GM21367 (cell line): ENCODE data around the gene SLC51A.
"Not testable (repeated sequence)": the region's sequence is repeated elsewhere in the genome, so short reads cannot be mapped to it uniquely, and the experiment has no call there.

ENCODE experiments used
- ATAC-seq: cut with Tn5 transposase; IDR thresholded peaks from one replicate; pipeline ENCODE4 v1.9.1; 2021; ENCODE audit not compliant: unreplicated experiment

Gene SLC51A

DNA sequence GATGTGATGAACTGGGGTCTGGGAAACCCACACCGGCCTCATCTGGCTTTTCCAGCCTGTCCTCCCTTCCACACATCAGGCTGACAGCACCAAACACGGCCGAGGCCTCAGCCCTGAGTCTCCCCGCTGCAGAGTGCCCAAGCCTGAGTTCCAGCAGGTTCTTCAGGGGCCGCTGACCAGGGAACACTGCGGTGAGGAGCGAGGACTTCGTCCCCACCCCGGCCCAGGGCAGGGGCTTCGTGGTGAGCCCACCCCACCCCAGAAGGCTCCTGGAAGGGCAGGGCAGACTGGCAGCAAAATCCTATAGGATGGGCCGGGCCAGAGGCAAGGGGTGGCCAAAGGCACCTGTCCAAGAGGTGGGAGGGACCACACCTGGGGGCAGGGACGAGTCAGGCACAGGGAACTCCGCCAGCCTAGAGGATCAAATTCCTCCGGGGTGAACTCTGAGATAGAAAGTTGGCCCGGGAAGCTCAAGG, at the start of gene SLC51A:
SLC51A (plus strand) TSS at position 446 of the 476 bp plus-strand sequence. CDS start 179 bp downstream, outside the sequence.
- ATAC-seq, result no peak

DNA sequence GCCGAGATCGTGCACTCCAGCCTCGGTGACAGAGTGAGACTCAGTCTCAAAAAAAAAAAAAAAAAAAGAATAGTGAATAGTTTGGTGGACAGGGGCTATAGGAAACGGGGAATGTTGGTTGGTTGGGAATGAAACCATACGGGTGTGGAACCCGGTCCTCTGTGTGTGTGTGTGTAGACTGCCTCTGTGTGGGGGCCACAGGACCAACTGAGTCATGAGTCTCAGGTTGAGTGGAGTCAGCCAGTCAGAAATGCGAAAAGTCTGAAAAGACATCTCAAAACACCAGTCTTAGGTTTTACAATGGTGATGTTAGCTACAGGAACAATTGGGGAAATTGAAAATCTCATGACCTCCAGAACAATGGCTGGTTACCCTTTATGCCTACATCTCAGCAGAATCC, 49.6 kb upstream of the SLC51A start:
- no peak for ATAC-seq

DNA sequence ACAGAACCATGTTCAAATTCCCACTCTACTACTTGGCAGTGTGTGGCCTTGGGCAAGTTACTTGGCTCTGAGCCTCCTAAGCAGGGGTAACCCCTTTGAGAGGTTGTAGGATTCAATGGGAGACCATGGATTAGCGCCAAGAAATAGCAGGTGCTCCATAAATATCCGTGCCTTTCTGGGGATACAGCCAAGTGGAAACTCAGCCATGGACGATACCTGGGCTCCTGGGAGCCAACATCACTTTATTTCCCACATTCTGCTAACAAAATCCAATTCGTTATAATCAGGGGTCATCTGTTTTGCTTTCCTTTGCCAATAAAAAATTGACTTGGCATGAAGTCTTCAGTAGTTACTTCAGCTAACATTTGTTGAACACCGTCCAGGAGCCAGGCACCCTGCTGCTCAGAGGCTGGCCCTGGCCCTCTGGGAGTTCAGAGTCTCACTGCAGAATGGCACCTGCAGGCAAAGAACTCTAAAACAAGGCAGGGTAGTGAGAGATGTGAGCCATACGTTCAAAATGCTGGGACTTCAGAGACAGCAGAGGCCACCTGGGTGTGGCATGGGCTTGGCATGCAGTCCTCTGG, 47.4 kb upstream of the SLC51A start:
- no peak for ATAC-seq

DNA sequence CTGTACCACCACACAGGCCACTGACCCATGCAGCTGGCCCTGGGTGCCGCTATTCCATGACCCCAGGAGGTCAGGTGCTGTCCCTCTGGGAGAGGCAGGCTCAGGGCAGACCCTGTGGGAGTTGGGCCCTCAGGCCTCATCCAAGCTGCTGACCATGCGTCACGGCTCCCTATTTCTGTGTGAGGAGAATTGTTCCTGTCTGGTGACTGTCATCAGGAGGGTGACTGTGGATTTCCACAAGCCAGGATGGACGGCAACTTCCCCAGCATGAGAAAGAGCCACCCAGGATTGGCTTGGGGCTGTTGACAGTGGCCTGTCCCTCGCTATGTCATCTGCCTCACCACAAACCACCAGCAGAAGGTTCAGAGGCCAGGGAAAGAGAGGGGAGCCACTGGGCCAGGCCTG, 46.5 kb upstream of the SLC51A start:
- no peak for ATAC-seq

DNA sequence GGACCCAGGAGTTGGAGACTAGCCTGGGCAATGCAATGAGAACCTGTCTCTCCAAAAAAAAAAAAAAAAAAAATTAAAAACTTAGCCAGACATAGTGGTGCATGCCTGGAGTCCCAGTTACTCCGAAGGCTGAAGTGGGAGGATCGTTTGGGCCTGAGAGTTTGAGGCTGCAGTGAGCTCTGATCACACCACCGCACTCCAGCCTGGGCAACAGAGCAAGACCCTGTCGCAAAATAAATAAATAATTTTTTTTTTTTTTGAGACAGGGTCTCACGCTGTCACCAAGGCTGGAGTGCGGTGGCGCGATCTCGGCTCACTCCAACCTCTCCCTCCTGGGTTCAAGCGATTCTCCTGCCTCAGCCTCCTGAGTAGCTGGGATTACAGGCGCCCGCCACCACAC, 46.0 kb upstream of the SLC51A start:
- ATAC-seq, result not testable (repeated sequence)

DNA sequence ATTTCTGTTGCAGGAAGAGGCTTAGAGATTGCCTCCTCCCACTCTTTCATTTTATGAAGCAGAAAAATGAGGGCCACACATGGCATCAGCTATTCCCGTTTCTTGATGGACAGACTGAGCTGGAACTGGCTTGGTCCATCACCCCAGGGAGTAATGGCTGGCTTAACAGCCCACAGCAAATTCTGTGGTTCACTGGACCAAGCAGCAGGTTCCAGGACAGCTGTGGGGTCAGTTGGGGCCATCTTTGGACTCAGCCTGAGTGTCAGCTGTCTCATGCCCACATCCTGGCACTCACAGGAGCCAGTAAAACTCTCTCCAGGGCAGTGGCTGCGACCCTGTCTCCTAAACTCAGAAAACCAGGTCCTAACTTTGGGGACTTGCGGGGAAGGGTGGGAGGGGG, 41.7 kb upstream of the SLC51A start:
- no peak for ATAC-seq

DNA sequence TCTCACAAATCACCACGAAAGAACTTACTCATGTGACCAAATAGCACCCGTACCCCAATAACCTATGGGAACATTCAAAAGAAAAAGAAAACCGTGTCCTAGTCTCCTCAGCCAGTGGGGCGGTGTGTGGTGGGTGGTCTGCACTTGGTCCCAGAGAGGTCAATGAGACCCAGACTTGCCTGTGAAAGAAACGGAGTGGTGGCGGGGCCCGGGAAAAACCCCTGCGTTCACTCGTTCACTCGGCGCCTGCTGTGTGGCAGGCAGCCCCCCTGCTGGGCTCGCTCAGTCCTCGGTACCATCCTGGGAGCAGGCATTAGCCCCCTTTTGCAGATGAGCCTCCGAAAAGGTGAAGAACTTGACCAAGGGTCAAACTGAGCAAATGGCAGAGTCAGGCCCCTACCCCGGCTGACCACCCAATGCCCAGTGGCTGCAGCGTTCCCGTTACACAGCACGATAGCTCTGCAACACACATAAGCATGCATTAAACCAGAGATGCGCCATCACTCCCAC, 41.2 kb upstream of the SLC51A start:
- ATAC-seq, result no peak

DNA sequence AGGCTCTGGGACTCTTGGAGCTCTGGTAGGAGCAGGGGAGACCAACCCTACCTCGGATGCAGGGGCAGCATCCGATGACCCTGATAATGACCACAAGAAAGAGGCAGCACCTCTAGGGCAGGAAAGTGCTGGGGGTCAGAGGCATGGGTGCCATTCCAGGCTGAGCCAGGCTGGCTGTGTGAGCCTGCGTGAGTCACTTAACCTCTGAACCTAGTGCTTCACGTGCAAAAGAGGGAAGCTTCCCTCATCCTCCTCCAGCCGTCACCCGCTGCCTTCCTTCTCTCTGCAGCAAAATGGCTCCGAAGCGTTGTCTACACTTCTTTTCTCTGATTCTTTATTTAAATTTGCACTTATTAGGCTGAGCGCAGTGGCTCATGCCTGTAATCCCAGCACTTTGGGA, 40.6 kb upstream of the SLC51A start:
- ATAC-seq, result no peak

DNA sequence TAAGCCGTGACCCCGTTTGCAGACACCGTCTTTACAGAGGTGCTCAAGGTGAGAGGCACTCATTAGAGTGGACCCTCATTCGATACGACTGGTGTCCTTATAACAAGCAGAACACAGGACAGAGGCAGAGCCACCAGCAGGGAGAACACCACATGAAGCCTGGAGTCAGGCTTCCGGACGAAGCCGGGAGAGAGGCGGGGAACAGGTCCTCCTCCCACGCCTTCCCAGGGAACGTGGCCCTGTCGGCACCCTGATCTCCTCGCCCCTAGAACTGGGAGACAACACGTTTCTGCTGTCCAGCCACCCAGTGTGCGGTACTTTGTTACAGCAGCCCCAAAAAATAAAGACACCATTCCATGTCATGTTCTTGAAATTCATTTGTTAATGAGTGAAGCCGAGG, 38.8 kb upstream of the SLC51A start:
- ATAC-seq, result no peak

DNA sequence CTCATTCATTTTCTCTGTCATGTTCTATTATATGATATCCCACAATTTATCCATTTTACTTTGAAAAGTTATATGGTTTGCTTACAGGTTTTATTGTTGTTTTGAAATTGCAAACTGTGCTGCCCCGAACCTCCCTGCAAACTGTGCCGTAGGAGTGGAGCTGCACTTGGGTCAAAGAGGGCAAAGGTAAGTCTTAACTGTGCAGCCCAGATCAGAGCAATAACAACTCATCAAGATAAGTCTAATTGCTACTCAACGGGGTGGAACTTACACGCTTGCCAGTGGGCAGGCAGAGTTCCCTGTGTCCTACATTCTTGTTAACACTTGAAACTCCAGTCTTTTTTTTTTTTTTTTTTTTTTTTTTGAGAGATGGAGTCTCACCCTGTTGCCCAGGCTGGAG, 38.4 kb upstream of the SLC51A start:
- no peak for ATAC-seq

DNA sequence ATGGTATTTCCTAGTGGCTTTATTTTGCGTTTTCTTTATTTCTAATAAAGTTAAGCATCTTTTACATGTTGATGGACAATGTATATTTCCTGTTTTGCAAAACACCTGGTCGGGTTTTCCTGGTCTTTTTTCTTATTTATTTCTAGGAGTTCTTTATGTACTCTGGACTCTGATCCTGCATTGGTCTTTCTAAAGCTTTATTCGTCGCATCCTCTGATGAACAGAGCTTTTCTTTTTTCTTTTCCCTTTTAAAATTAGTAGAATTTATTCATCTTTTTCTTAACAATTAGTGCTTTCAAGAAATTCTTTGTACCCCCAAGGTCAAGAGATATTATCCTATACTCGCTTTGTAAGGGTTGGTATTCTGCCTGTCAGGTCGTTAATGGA, 37.3 kb upstream of the SLC51A start:
- ATAC-seq, result no peak

DNA sequence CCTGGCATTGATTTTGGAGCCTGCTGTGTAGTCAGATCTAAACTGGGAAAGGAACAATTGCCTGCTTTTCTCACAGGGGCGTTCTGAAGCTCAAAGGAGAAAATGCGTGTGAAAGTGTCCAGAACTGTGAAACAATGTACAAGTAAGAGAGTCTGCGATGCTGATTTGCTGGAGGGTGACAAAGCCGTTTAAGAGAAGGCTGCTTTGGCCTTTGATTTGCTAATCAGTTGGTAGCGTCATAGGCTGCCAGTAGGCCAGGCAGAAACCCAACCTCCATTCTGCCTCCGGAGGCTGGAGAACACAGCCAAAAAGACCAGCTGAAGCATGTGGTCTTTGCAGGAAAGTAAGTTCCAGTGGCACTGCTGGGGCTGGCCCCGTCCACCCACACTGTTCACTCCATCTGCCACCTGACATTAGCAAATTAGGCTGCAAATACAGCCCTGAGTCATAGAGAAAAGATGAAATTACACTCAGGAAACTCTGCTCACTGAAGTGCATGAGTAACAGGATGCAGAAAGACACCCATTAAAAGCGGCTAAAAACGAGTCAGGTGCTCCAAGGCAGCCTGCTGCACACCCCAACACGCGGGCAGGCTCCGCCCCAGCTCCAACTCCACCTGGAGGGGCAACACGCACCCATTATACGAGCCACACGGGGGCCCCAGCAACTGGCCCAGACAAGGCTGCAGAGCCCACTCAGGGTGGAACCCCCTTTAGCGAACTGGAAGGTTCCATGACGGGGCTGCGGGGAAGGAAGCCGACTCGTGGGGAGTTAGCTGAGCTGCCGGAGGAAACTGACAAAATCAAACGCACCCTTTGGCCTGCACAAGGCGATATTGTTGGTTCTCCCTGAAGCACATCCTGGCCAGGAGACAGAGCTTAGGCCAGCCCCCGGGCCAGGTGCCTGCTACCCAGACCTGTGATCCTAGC, 36.7 kb upstream of the SLC51A start:
- ATAC-seq, result peak; percentile 62

DNA sequence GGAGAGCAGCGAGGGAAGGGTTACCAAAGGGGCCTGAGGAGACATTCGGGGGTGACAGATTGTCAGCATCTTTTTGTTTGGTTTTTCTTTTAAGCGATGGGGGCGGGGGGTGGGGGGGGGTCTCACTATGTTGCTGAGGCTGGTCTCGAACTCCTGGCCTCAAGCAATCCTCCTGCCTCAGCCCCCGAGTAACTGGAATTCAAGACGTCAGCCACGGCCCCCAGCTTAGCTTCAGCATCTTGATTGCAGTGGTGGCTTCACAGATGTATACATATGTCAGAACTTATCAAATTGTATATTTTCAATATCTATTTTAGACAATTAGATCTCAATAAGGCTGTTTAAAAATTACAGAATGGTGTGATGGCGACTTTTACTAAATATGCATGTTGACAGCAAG, 36.0 kb upstream of the SLC51A start:
- no peak for ATAC-seq

DNA sequence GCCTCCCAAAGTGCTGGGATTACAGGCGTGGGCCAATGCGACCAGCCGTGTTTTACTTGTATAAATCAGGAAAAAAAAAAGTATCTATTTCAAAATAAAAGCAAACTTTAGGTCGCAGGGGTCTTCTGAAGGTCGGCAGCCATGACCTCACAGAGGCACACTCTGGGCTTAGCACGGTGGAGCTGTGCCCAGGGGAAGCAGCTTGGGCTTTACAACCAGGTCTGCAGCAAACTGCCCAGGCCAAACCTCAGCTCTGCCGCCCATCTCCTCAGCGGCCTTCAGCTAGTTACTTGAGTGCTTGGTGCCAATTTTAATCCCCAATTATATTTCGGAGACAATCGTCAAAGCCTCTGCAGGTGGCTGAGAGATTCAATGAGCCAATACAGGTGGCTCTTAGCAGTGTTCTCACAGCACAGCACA, 35.2 kb upstream of the SLC51A start:
- no peak for ATAC-seq

DNA sequence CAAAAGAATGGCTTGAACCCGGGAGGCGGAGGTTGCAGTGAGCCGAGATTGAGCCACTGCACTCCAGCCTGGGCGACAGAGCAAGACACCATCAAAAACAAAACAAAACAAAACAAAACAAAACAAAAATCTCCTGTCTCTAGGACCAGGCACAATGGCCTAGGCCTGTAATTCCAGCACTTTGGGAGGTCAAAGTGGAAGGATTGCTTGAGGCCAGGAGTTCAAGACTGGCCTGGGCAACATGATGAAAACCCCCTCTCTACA, 32.2 kb upstream of the SLC51A start:
- ATAC-seq, result not testable (repeated sequence)

DNA sequence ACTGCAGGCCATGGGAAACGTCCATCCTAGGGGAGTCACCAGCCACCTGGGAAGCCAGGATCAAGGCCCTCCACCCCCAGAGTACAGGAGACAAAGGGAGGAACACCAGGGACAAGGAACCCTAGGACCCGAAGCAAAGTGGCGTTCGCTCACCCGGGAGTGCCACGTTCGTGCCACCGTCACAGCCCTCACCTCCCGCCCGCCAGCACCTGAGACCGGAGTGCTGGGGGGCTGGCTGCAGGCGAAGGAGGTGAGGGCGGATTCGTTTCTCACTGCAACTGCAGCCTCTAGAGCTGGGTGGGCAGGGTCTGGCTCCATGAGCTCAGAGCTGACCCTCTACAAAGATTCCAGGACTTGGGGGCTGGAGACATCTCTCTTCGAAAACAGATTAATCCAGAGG, 31.5 kb upstream of the SLC51A start:
- ATAC-seq, result no peak

DNA sequence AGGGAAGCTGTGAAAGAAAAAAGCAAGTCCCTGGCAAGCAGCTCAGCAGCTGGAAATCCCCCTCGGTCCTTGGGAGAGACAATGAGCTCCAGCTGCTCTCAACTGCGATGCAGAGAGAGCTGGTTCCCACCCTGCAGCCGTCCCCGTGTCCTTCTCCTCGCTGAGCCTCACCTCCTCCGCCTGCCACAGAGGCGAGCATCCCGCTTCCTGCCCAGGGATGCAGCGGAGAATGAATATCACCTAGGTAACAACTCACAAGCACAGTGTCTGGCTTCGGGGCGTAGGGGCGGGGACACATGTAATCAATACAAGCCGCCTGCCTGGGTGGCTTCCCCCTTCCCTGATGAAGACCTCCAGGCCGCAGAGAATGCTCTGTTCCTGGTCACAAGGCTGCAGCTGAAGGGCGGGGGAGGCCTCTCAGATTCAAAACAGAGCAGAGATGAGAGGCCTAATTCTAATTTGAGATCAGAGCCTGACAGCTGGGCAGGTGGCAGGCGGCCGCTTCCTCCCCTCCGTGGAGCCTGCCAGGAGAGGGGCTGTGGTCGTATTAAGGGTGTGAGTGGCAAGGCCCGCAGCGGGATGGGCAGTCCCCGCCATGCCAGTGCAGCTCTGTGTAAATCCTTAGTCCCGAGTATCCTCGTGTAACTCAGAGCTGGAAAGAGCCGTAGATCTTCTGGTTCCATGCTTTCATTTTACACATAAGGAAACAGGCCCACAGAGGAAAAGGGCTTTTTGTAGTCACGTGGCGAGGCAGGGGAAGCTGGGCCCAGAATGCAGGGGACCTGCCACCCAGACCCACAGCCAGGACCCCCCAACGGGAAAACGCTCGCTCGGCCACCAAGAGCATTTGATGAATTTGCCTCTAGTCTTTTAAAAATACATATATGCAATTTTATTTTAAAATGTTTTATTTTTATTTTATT, 29.4 kb upstream of the SLC51A start:
- ATAC-seq, result peak; percentile 42

DNA sequence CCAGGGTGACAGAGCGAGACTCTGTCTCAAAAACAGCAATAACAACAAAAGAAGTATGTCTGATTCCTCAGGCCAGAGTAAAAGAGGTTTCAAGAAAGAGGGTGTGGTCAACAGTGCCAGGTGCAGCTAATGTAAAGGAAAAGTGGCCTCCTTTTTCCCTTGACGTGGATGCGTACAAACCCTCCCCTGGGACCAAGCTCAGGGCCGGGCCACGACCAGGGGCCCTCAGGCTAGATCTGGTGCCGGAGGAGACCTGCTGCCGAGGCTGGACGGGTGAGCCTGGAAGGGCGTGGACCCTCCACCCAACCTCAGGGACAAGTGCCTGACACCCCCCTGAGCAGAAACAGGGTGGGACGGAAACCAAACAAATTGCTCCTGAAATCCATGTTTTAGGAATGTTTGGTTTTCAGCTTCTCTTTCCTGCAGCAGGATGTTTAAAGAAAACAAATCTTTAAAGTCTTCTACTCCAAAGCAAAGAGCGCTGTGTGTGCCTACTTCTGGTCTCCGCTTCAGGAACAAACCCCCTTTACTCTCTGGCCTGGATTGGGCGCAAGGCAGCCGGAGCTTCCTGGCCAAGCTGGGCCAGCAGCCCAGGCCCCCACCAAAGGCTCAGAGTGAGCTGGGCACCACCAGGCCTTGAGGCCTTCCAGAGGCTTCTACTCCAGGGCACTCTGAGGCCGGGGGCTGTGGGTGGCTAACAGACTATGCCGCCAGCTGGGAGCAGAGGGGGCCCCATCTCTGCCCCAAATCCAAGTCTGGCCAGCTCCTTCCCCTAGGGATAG, 26.6 kb upstream of the SLC51A start:
- ATAC-seq, result no peak

DNA sequence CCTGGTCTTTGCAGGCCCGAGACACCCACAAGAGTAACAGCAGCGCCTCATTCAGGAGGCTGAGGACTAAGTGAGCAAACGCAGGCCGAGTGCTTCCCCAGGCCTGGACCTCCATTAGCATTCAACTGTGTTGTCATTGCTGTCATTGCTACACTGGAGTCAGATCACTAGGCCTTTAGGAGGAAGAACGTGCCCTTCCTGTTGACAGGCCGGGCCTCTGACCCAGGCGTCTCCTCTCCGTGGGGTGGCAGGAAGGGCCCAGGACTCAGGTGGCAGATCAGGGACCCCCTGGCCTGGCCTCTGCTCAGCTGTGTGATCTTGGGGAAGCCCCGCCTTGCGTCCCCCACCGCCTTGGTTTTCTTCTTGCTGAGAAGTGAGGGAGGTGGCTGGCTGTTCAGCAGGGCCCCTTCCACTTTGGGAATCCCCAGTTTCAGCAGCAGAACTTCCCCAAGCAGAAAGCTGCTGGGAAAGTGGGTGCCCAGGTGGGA, 24.3 kb upstream of the SLC51A start:
- no peak for ATAC-seq

DNA sequence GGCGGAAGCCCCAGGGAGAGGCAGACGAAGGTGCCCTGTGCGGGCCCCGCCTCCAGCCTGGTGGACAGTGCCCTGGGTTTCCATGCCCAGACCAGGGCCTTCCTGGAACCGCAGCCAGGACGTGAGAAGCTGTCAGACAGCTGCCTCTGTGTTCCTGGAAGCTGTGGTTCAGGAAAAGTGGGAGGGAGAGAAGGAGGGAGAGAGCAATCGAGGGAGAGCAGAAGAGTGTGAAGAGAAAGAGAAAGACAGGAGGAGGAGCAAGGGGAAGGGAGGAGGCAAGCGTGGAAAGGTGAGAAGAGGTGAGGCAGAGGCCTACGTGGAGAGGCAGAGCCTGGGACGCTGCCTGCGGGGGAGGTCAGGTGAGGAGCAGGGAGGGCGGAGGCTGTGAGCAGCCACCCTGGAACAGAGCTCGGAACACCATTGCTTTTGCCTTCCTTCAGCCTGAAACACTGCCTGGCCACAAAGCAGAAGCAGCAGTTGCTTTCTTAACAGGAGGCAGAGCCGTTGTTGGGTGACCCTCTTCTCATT, 23.7 kb upstream of the SLC51A start:
- ATAC-seq, result no peak
